Immature natural killer cell (primary cell): ENCODE results near the gene CLN6. TPM values are rescaled to one million over a fixed set of nuclear protein-coding genes. Genes with fewer than 3 reads are reported as not detected.

Source experiments
- DNase-seq, 3 donors: peaks; one replicate each; pipeline ENCODE4 v3.0.0; 2022; ENCODE audit warnings: mixed read lengths in 1 of 3
- H3K27ac Mint-ChIP-seq, 6 donors: one replicate each; pipeline ENCODE4 v1.8.0; 2020; ENCODE audit warnings: mixed read lengths in 6 of 6, mild to moderate bottlenecking in 5 of 6, inconsistent platforms in 4 of 6, moderate library complexity in 3 of 6
- H3K27me3 Mint-ChIP-seq, 3 donors: one replicate each; pipeline ENCODE4 v1.8.0; 2020 to 2021; ENCODE audit warnings: low read depth in 3 of 3, mild to moderate bottlenecking in 3 of 3, mixed read lengths in 3 of 3, moderate library complexity in 3 of 3, inconsistent platforms in 1 of 3
- H3K36me3 Mint-ChIP-seq, 3 donors: one replicate each; pipeline ENCODE4 v1.8.0; 2020; ENCODE audit warnings: mixed read lengths in 3 of 3, inconsistent platforms in 2 of 3, mild to moderate bottlenecking in 2 of 3
- H3K4me1 Mint-ChIP-seq, 2 donors: one replicate each; pipeline ENCODE4 v1.8.0; 2020; ENCODE audit warnings: inconsistent platforms in 2 of 2, mild to moderate bottlenecking in 2 of 2, mixed read lengths in 2 of 2, moderate library complexity in 1 of 2
- H3K4me3 Mint-ChIP-seq, 5 donors: one replicate each; pipeline ENCODE4 v1.8.0; 2020; ENCODE audit warnings: mild to moderate bottlenecking in 5 of 5, mixed read lengths in 5 of 5, inconsistent platforms in 3 of 5, moderate library complexity in 3 of 5
- H3K9me3 Mint-ChIP-seq, 6 donors: one replicate each; pipeline ENCODE4 v1.8.0; 2020; ENCODE audit warnings: mild to moderate bottlenecking in 6 of 6, mixed read lengths in 6 of 6, inconsistent platforms in 4 of 6, moderate library complexity in 3 of 6
- polyA plus RNA-seq, 3 donors: library from polyadenylated mRNA; unstranded; fragments of 300-500 nt; fragmentation: Illumina TruSeq; gene quantifications; one replicate each; pipeline ENCODE4 v1.2.3, GENCODE V29; 2021

The CLN6 gene
- polyA plus RNA-seq: 1 to 10 TPM; 1.3 to 2.5 (median 2.3) TPM

DNA sequence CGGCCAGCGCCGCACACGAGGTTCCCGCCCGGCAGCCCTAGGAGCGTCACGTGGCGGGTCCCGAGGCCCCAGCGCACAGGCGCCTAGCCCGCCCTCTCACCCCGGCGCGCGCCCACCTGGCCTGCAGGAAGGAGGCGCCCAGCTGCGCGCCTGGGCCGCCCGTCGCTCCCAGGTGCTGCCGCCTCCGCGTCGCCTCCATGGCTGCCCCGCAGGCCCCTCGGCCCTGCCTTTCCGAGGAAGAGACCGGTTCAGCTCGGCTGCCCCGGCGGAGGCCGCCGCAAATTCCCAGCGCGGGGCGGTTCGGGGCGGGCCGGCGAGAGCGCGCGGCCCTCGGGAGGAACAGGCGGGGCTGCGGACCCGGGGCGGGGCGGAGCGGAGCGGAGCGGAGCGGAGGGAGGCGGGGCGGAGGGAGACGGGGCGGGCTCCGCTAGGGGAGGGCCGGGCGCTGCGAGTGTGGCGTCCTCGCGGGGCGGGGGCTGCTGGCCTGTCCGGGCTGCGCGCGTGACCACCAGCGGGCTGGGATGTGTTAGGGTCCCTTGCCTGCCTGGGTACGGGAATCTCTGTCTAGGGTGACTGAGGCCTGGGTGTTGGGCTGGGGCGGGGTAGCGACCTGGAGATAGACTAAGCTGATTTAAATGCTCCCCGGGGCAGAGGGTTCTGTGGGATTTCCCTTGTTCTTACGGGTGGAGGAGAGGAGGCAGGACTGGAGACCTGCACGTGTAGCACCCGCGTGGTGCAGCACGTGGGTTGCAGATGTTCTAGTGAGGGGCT is at the start of gene CLN6:
Gene CLN6, minus strand, starts transcription at position 343 of the 771 bp plus-strand sequence. Its CDS starts 144 bp downstream, at position 199.
- Mint-ChIP-seq H3K4me3 (peak within 1 kb of the TSS; percentile 90 to 95 (median 94)), H3K36me3 (no peaks in the 10 kb centered on the region), H3K9me3 (no peaks in the 10 kb centered on the region), H3K4me1 (peaks cover 31 to 32% of the 10 kb centered on the region in 2 donors), H3K27ac (peak within 1 kb of the TSS; percentile 29 to 92 (median 82)), H3K27me3 (peaks cover 6 to 9% (median 8%) of the 10 kb centered on the region in 3 donors)
- DNase-seq: peak; percentile 80 to 85 (median 83)

DNA sequence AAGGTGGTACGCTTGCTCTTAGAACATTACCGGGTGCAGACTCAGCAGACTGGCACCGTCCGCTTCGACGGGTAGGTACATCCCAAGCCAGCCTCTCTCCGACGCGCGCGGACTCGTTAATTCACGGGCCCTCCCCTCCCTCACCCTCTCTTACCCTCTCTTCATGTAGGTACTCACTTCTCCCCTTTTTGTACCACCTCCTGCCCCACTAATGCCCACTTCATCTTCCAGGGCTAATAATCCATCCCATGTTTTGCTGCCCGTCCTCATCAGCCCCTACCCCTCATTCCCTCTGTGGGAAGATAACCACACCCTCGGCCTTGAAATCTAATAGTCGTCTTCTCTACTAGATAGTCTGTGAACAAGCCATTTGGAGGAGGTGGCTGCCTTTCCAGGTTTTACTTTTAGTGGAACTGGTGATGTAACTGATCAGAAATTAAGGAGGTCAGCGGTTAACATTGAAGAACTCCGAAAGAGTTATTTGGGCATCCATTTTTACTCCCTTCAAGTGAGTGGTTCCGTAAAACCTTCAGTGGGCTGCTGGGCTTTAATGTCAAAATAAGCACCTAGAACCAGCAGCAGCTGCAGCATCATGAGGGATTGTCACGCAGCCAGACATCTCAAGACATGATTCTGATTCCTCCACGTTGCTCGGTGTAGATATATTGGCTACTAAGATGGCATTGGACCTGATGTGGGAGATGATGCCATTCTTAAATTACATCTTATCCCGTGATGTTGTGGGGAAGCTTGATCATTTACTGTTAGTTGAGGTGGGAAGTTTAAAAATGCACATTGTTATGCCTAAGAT is 49.3 kb upstream of the CLN6 start:
- DNase-seq: peak in 1 of 3 donors; percentile 5
- H3K4me3 Mint-ChIP-seq: peak overlapping the region; percentile 93 to 97 (median 96)
- peaks cover 4 to 12% (median 11%) of the 10 kb centered on the region in 3 donors for H3K27me3 Mint-ChIP-seq
- peaks cover 59 to 63% of the 10 kb centered on the region in 2 donors for H3K4me1 Mint-ChIP-seq
- no peaks in the 10 kb centered on the region for H3K36me3 Mint-ChIP-seq
- H3K9me3 Mint-ChIP-seq: no peaks in the 10 kb centered on the region
- H3K27ac Mint-ChIP-seq: peak overlapping the region; percentile 92 to 97 (median 95)

DNA sequence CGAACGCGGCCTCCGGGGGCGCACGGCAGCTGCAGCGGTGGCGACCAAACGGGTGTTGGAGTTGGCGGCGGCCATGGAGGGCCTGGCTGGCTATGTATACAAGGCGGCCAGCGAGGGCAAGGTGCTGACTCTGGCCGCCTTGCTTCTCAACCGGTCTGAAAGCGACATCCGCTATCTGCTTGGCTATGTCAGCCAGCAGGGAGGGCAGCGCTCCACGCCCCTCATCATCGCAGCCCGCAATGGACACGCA is 48.7 kb upstream of the CLN6 start:
- Mint-ChIP-seq H3K36me3 (no peaks in the 10 kb centered on the region), H3K9me3 (no peaks in the 10 kb centered on the region), H3K4me3 (peak overlapping the region; percentile 93 to 97 (median 96)), H3K4me1 (peaks cover 57 to 63% of the 10 kb centered on the region in 2 donors), H3K27ac (peak overlapping the region; percentile 92 to 97 (median 95)), H3K27me3 (peaks cover 5 to 14% (median 13%) of the 10 kb centered on the region in 3 donors)
- DNase-seq: no peak

DNA sequence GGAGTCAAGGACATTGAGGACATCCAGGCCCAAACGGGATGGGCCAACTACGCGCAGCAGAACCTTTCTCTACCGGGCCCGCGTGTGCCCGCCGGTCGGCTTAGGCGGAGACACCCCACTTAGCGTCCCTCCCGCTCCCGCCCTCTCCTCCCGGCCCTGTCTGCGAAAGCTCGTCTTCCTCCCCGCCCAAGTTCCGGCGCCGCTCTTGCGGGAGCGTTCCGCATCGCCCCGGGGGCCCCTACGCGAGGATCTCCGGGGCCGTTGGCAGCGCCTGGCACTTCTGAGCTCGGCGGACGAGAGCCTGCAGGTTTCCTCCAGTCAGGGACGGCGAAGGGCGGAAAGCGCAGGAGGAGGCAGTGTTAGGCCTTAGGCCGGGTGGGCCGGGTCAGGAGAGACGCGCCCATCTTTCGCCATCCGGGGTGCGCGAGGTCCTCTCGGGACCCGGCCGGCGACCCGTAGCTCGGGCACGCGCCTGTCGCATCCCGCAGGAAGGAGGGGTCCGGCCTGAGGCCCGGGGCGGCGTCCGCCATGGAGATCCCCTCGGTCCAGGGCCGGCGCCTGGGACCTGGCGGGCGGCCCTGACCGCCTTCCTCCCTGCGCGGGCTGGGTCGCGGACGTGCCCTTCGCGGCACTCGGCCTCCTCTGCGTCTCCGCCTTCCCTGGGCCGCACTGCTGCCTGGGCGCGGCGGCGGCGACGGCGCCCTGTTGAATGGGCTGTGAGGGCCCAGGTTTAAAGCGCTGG is 48.2 kb upstream of the CLN6 start, which contains the start of gene FEM1B:
Gene FEM1B, plus strand, starts transcription at position 143 of the 742 bp plus-strand sequence. CDS start 673 bp downstream, outside the sequence.
- H3K27ac Mint-ChIP-seq: peak within 1 kb of the TSS; percentile 92 to 98 (median 96)
- no peaks in the 10 kb centered on the region for H3K36me3 Mint-ChIP-seq
- no peaks in the 10 kb centered on the region for H3K9me3 Mint-ChIP-seq
- DNase-seq: peak; percentile 93 to 94 (median 94)
- H3K27me3 Mint-ChIP-seq: peaks cover 6 to 15% (median 14%) of the 10 kb centered on the region in 3 donors
- peaks cover 55 to 62% of the 10 kb centered on the region in 2 donors for H3K4me1 Mint-ChIP-seq
- H3K4me3 Mint-ChIP-seq: peak within 1 kb of the TSS; percentile 93 to 97 (median 96)

DNA sequence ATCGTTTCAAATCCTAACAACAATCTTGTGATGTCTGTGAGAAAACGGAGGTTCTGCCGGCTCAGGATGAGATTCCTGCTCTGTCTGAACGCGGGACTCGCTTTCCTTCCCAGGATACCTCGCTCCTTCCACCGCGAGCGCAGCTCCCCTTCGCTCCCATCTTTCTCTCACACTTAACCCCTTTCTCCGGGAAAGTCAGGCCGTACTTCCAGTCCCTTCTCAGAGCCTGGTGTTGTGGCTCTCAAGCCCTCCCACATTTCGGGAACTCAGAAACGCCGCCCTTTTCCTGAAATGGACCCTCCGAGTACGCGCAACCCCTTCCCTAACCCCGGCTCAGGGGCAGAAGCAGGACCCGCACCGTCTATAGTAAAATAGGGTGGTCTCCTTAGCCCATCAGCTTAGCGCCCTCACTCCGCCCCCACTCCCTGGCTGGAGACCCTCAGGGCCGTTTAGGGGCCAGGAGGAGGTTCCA is 47.6 kb upstream of the CLN6 start:
- peaks cover 6 to 15% (median 14%) of the 10 kb centered on the region in 3 donors for H3K27me3 Mint-ChIP-seq
- peak overlapping the region; percentile 92 to 98 (median 96) for H3K27ac Mint-ChIP-seq
- no peaks in the 10 kb centered on the region for H3K36me3 Mint-ChIP-seq
- H3K9me3 Mint-ChIP-seq: no peaks in the 10 kb centered on the region
- H3K4me3 Mint-ChIP-seq: peak overlapping the region; percentile 93 to 97 (median 96)
- peaks cover 52 to 56% of the 10 kb centered on the region in 2 donors for H3K4me1 Mint-ChIP-seq
- no peak for DNase-seq

DNA sequence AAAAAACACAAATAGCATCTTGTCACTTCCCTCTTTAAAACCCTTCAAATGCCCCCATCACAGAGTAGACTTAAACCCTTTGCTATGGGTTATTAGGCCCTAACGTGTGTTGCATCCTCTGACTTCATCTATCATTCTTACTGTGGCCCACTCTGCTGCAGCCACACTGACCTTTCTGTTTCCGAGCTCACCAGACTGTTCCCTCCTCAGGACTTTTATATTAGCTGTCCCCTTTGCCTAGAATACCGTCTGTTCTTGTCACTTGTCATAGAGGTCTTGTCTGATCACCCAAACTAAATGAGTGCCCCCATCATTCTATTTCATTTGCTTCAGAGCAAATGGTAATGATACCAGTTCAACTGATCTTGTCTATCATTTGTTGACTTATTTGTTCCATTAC is 47.1 kb upstream of the CLN6 start:
- peaks cover 47 to 51% of the 10 kb centered on the region in 2 donors for H3K4me1 Mint-ChIP-seq
- peak overlapping the region; percentile 92 to 98 (median 96) for H3K27ac Mint-ChIP-seq
- no peaks in the 10 kb centered on the region for H3K36me3 Mint-ChIP-seq
- peaks cover 6 to 15% (median 14%) of the 10 kb centered on the region in 3 donors for H3K27me3 Mint-ChIP-seq
- DNase-seq: no peak
- no peaks in the 10 kb centered on the region for H3K9me3 Mint-ChIP-seq
- H3K4me3 Mint-ChIP-seq: peak overlapping the region; percentile 93 to 97 (median 96)

DNA sequence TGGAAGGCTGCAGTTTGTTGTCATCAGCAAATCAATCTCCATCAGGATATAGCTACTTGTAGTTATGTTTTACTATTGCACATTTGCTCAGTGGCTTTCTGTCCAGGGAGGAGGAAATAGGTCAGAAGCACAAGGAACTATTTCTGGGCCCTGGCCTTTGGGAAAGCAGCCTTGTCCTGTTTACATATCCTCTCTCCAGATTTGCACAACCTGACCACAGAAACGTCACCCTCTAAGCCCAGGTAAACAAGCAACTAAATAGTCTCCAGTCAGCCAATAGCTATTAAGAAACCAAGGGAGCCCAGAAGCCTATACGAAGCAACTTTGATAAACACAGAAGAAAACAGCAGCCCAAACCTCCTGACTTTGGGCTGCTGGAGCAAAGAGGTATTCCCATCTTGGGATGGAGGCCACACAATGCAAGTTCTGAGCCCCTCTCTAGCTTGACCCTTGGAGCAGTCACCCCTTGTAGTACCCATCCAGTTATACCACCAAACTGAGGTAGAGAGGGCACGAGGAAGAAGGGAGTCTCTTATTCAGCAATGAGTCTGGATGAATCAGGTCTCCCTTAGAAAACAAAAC is 45.7 kb upstream of the CLN6 start:
- H3K4me3 Mint-ChIP-seq: peak overlapping the region in 2 of 5 donors; percentile 5 to 76
- H3K4me1 Mint-ChIP-seq: peaks cover 33 to 37% of the 10 kb centered on the region in 2 donors
- H3K9me3 Mint-ChIP-seq: no peaks in the 10 kb centered on the region
- H3K27ac Mint-ChIP-seq: peak overlapping the region in 1 of 6 donors; percentile 3
- no peaks in the 10 kb centered on the region for H3K36me3 Mint-ChIP-seq
- no peak for DNase-seq
- H3K27me3 Mint-ChIP-seq: peaks cover 6 to 15% (median 14%) of the 10 kb centered on the region in 3 donors

DNA sequence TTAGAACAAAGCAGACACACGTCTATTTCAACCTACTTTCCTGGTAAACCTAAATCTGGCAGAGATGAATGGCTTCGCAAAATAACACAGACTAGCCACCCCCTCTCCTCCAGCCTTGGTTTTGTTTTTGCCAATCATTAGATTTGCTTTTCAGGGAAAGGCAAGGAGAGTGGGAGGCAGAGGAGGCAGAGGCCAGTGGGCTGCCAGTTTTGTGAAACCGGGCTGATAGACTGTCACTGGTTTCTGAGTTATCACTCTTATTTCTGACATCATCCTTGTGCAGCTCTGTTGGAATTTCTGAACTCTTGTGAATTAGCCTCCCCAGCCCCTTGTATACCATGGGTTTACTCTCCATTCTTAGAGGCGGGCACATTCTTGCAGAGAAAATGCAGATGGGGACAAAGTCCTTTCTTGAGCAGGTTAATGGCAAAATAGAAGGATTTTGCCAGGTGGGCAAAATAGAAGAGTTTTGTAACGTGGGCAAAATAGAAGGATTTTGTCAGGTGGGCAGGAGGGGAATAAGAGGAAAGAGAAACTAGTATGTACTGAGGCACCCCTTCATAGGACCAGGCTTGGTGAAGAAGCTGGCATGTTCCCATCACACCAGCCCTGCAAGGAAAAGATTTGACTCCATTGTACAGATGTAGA is 44.8 kb upstream of the CLN6 start:
- Mint-ChIP-seq H3K4me1 (peaks cover 24 to 28% of the 10 kb centered on the region in 2 donors), H3K9me3 (no peaks in the 10 kb centered on the region), H3K36me3 (no peaks in the 10 kb centered on the region), H3K27ac (no peak overlapping the region), H3K27me3 (peaks cover 6 to 14% (median 14%) of the 10 kb centered on the region in 3 donors), H3K4me3 (no peak overlapping the region)
- DNase-seq: no peak

DNA sequence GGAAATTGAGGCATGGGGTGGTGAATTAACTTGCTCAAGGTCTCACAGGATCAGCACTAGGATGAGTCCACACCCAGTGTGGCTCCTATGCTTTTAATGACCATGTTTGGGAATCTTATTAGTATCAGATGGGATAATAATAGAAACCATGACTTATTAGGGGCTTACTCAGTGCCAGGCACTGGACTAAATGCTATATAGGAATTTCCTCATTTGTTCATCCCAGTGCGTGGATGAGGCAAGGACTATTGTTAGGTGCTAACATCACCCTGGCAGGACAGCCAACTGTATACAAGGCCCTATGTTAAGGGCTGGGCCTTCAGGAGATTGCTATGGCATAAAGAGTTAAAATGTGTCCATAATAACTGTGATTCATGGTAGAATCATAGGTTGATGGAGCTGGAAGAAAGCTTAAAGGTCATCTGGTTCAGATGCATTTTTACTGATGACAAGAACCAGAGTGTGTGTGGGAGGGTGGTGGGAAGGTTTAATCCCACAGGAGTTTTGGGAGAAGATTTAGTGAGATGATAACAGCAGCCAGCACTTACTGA is 43.3 kb upstream of the CLN6 start:
- no peak overlapping the region for H3K27ac Mint-ChIP-seq
- H3K27me3 Mint-ChIP-seq: peaks cover 6 to 17% (median 8%) of the 10 kb centered on the region in 3 donors
- H3K4me1 Mint-ChIP-seq: peaks cover 13 to 18% of the 10 kb centered on the region in 2 donors
- no peaks in the 10 kb centered on the region for H3K9me3 Mint-ChIP-seq
- H3K36me3 Mint-ChIP-seq: no peaks in the 10 kb centered on the region
- DNase-seq: no peak
- H3K4me3 Mint-ChIP-seq: no peak overlapping the region

DNA sequence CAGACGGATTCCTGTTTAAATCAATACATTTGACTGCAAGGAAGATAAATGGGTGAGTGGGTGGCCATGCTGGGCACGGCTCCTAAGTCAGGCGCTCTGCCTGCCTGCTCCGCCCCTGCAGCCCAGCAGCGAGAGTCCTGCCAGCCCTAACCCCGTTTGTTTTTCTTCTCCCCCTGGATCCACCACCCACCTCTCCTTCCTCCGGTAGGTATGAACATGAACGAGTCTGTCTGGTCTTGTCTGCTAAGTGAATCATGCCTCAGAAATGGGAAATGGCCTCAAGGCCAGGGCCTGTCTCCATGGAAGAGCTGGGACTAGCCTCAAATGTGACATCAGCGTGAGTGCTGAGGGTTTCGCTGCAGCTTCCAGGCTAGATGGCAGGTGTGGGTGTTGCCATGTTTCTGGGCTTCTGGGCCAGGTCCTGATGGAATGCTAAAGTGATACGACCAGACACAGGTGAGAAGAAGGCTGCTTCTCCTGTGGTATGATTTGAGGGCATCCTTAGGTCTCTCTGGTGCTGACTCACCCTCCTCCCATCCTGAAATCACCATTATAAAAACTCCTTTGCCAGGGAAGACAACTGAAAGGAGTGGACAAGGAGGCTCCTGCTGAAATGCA is 42.4 kb upstream of the CLN6 start:
- Mint-ChIP-seq H3K9me3 (no peaks in the 10 kb centered on the region), H3K27me3 (peaks cover 3 to 13% (median 3%) of the 10 kb centered on the region in 3 donors), H3K27ac (no peak overlapping the region), H3K4me3 (no peak overlapping the region), H3K4me1 (peaks cover 7 to 12% of the 10 kb centered on the region in 2 donors), H3K36me3 (no peaks in the 10 kb centered on the region)
- DNase-seq: no peak

DNA sequence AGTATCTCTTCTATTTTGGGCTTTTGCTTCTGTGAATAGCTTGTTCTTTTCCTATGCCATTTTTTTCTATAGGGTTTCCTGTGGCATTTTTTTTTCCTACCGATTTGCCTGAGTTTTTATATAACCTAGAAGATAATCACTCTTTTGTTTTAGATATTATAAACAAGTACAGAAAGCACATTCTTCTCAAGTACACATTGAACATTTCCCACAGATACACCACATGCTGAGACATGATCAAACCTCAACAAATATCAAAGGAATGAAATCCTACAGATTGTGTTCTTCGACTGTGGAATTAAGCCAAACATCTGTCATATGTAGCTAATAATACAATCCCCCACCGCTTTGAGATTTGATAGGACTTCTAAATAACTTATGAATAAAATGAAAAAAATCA is 38.9 kb upstream of the CLN6 start:
- Mint-ChIP-seq H3K27me3 (peaks cover 1 to 10% (median 2%) of the 10 kb centered on the region in 3 donors), H3K27ac (no peak overlapping the region), H3K9me3 (no peaks in the 10 kb centered on the region), H3K4me1 (no peaks in the 10 kb centered on the region), H3K36me3 (no peaks in the 10 kb centered on the region), H3K4me3 (no peak overlapping the region)
- no peak for DNase-seq

DNA sequence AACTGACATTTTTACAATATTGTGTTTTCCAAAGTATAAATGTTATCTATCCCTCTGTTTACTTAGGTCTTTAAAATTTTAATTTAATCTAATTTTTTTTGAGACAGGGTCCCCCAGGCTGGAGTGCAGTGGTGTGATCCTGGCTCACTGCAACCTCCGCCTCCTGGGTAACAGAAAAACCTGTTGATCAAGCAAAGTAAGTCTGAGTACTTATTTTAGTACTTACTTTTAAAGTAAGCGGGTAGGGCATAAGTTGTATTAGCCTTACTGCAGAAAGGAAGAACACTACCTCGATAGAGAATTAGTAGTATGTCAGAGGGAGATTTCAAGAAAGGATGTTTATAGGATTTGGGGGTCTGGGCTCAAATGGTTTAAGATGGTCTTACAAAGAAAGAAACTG is 36.1 kb upstream of the CLN6 start:
- Mint-ChIP-seq H3K36me3 (no peaks in the 10 kb centered on the region), H3K27me3 (peaks cover 0 to 11% (median 1%) of the 10 kb centered on the region in 3 donors), H3K4me1 (no peaks in the 10 kb centered on the region), H3K4me3 (no peak overlapping the region), H3K9me3 (no peaks in the 10 kb centered on the region), H3K27ac (no peak overlapping the region)
- DNase-seq: no peak
